NB4 (cell line): ENCODE data around the gene LAMC2.

Source experiments
- CTCF ChIP-seq: IDR thresholded peaks from one replicate; pipeline ENCODE4 v1.5.1; 2012; ENCODE audit warnings: low read depth, low read length
- MYC ChIP-seq: IDR thresholded peaks from 2 replicates; pipeline ENCODE4 v1.6.1; 2011; ENCODE audit warnings: low read depth, low read length
- POLR2A ChIP-seq: IDR thresholded peaks from 2 replicates; pipeline ENCODE4 v1.6.1; 2011; ENCODE audit warnings: mild to moderate bottlenecking; ENCODE audit not compliant: insufficient read length; ENCODE audit errors: extremely low read depth

DNA sequence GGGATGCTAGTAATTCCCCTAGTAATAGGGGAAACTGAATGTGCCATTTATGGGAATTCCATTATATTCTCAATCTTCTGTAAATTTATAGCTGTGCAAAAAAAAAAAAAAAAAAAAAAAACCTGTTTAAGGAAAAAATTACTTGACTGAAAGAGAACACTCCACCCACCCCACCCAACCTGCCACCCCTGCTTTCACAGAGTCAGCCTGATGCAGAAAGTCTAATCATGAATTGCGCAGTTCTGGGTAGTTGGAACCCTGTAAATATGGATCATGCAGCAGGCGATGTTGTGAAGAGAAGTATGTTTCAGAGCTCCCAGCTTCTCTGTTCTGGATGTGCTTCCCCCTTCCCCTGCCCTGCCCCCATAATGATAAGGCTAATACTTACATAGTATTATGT is 19.6 kb upstream of the LAMC2 start:
- TF ChIP-seq MYC = no peak
- TF ChIP-seq CTCF = no peak
- no peak for TF ChIP-seq POLR2A
